H1 (cell line): ENCODE results near the gene ARHGEF10L.

Experiments
- CREB1 ChIP-seq: IDR thresholded peaks from 2 replicates; pipeline ENCODE4 v1.6.1; 2012; ENCODE audit warnings: inconsistent platforms
- POLR2A ChIP-seq, 2 experiments: IDR thresholded peaks; 1 replicate in 1 of 2; 2 replicates in 1 of 2; pipeline ENCODE4 v1.6.1; 2011; ENCODE audit warnings: low read depth in 2 of 2, low read length in 2 of 2, mild to moderate bottlenecking in 2 of 2; ENCODE audit errors: control extremely low read depth in 1 of 2
- RNF2 ChIP-seq: fragments of 200-900, 300-1000 bp; sonication (generic); IDR thresholded peaks from 2 replicates; pipeline ENCODE4 v1.7.1; 2016; ENCODE audit warnings: borderline replicate concordance, low read depth, mild to moderate bottlenecking, antibody characterized with exemption, low read length; ENCODE audit not compliant: poor library complexity, severe bottlenecking; ENCODE audit errors: missing control alignments
- SP1 ChIP-seq: IDR thresholded peaks from 2 replicates; pipeline ENCODE4 v1.6.1; 2011; ENCODE audit warnings: low read depth, low read length
- TAF1 ChIP-seq: IDR thresholded peaks from 2 replicates; pipeline ENCODE4 v1.6.1; 2011; ENCODE audit warnings: mild to moderate bottlenecking, low read depth, low read length
- TCF12 ChIP-seq: IDR thresholded peaks from 2 replicates; pipeline ENCODE4 v1.6.1; 2011; ENCODE audit warnings: low read depth, mild to moderate bottlenecking, low read length
- YY1 ChIP-seq: IDR thresholded peaks from 2 replicates; pipeline ENCODE4 v1.6.1; 2011; ENCODE audit warnings: low read depth, mild to moderate bottlenecking, low read length
- ZNF274 ChIP-seq: IDR thresholded peaks from 2 replicates; pipeline ENCODE4 v1.7.0; 2012; ENCODE audit warnings: low read length, borderline replicate concordance; ENCODE audit errors: extremely low read depth
- TF ChIP-seq, protein P1 (sequence below), 3 experiments: IDR thresholded peaks; 1 replicate in 2 of 3; 2 replicates in 1 of 3; pipeline versions ENCODE4 v1.5.1 to v1.6.1; 2011; ENCODE audit warnings: low read length in 3 of 3, mild to moderate bottlenecking in 3 of 3, inconsistent platforms in 2 of 3, low read depth in 1 of 3, moderate library complexity in 1 of 3; ENCODE audit not compliant: insufficient read depth in 1 of 3; ENCODE audit errors: control extremely low read depth in 1 of 3

- TF ChIP-seq YY1 (no peak), CREB1 (no peak), TAF1 (no peak), SP1 (no peak), TCF12 (no peak), POLR2A (IDR thresholded peaks at IDR 0.05; ENCODE audit: control extremely low read depth in 1 of 2, low read depth in 2 of 2, low read length in 2 of 2) (no peak), RNF2 (no peak), ZNF274 (no peak)
- TF ChIP-seq, protein P1, sequence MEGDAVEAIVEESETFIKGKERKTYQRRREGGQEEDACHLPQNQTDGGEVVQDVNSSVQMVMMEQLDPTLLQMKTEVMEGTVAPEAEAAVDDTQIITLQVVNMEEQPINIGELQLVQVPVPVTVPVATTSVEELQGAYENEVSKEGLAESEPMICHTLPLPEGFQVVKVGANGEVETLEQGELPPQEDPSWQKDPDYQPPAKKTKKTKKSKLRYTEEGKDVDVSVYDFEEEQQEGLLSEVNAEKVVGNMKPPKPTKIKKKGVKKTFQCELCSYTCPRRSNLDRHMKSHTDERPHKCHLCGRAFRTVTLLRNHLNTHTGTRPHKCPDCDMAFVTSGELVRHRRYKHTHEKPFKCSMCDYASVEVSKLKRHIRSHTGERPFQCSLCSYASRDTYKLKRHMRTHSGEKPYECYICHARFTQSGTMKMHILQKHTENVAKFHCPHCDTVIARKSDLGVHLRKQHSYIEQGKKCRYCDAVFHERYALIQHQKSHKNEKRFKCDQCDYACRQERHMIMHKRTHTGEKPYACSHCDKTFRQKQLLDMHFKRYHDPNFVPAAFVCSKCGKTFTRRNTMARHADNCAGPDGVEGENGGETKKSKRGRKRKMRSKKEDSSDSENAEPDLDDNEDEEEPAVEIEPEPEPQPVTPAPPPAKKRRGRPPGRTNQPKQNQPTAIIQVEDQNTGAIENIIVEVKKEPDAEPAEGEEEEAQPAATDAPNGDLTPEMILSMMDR (IDR thresholded peaks at IDR 0.05; ENCODE audit: control extremely low read depth in 1 of 3, insufficient read depth in 1 of 3, low read depth in 1 of 3, low read length in 3 of 3): peak in 2 of 3 experiments; percentile 75 to 87; a peak in 3 of 4 replicates
These were observed 114.3 kb downstream of the ARHGEF10L start for GRCh38 chr1:17653728-17654351.
